Amniotic stem cell (primary cell): ENCODE results near the gene OMP.
A peak's percentile ranks its signal among the peaks of the same experiment; 100 is the strongest.

Experiments used
- DNase-seq: peaks from one replicate; lab custom pipeline; 2025; lab: John Stamatoyannopoulos, UW

The OMP gene

GRCh38 chr11:77069336-77069968 is 33.2 kb upstream of the OMP start:
- no peak for DNase-seq

DNA sequence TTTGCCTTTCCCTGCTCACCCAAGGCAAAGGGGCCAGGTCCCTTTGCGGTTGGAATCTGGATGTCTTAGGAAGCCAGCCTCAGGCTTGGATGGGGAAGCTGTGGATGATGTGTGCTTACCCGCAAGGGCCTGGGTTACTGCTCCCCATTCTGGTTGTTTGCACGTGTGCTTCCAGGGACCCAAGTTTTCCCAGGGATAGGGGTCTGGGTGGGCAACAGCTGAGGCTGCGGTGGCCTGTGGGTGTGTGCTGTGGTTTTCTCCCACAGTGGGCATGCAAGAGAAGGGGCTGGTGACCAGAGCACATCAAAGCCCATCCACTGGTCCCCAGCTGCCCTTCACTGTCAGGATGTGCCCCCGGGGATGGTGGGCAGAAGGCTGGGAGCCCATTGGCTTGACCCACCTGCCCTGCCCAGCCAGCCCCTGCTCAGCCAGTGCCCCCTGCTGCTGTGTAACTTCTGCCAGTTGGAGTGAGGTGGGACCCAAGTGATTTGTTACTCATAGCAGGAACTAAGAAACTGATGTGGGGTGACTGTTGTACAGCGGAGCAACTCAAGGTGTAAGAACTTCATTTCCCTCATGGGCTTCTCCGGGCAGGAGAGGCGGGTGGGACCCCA is 32.6 kb upstream of the OMP start:
- DNase-seq: no peak

DNA sequence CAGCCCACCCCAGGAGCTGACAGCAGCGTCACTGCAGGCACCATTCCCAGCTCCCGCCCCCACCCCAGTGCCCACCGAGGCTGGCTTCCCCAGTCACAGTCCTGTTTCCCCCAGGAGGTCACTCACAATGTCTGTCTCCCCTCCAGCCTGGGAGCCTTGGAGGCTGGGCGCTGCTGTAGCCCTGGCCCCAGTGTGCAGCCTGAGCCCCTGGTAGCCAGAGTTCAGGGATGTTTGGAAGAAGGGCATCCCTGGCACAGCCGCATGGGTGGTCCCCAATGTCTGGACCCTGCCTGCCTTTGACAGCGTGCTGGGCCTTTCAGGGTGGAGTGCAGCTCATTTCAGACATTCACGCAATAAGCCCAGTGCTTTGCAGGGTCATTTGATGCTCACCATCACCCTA is 31.6 kb upstream of the OMP start:
- no peak for DNase-seq

GRCh38 chr11:77071671-77072605 is 30.7 kb upstream of the OMP start:
- DNase-seq: no peak

- no peak for DNase-seq
Measured at GRCh38 chr11:77072851-77073327, 29.8 kb upstream of the OMP start.

DNA sequence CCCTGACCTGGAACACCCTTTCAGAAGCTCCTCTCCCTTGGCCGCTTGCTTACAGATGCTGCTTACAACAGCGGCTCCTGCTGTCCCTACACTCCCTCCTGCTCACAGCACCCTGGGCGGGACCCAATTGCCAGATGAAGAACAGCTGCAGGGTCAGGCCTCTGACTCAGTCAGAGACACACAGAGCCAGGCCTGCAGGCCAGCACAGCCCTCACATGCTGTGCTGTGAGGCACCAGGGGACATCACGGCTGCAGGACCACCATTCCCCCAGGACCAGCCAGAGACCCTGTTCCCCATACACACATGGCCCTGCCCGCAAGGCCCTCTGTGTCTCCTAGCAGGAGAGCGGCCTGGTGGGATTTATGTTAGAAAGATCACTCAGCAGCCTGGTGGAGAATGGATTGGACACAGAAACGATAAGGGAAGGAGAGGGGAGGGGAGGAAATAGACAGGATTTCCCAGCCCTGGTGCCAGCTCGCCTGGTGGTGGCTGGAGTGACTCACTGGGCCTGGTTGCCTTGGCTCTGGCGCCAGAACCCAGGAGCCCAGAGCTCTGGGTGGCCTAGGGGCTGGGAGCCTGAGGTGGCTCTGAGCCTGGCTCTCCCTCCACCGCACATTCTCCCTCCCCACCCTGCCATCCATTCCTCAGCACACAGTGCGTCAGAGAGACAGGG is 29.2 kb upstream of the OMP start:
- peak; percentile 91 for DNase-seq

DNA sequence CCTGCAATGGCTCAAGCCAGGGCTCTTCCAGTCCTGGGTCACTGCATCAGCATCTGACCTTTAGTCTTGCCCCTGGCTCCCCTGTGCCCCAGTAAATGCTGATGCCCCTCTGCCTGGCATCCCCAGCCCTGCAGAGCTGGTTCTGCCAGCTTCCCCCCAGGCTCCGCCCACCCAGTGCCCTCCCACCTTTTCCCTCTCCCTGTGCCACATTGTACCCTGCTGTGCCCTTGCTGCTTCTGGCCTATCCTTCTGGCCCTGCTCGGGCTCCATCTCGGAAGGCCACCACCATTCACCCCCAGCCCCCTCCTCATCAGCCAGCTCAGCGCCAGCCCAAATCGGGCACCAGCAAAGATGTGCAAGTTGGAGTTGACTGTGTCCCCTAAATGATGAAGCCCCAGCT is 28.4 kb upstream of the OMP start:
- no peak for DNase-seq

- no peak for DNase-seq
Measured at GRCh38 chr11:77074626-77075221, 27.9 kb upstream of the OMP start.

DNA sequence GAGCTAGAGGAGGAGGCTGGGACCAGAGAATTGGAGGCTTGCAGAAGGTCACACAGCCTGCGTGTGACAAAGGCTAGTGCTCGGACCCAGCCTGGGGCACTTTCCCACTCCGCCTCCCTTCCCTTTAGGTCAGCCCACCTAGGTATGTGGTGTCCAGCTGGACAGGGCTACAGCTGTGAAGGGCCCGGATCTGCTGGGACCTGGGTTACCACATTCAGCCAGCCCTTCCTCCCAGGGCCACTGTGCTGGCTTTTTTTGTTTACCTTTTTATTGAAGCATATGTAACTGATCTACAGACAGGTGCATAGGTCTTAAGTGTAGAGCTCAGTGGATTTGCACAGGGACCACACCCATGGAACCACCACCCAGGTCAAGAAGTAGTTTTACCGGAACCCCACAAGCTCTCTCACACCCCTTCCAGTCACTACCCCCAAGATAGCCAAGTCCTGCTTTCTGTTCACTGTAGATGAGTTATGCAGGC is 27.2 kb upstream of the OMP start:
- no peak for DNase-seq

- DNase-seq: no peak
Measured at GRCh38 chr11:77079666-77080065, 23.0 kb upstream of the OMP start.

DNA sequence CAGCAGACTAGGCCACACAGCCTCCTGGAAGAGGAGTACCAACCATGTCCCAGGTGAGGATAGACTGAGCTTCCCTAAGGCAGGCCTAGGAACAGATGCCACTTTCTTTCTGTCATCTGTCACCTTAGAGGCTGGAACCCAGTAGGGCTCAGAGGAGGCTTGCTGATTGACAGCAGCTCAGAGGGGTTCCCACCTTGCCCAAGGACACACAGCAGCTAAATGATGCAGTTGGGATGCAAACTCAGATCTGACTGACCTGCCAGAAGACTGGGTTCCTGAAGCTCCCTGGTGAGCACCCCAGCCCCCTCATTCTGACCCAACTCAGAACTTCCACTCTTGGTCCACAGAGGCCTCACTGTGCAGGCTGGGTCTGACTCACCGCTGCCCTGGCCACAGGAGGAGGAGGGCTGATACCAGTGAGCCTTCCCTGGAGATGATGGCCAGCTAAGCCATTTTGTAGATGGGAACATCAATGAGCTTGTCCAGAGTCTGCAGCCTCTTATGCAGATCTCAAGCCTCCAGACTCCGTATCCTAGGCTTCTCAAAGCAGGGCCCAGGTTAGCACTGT is 21.9 kb upstream of the OMP start:
- no peak for DNase-seq

DNA sequence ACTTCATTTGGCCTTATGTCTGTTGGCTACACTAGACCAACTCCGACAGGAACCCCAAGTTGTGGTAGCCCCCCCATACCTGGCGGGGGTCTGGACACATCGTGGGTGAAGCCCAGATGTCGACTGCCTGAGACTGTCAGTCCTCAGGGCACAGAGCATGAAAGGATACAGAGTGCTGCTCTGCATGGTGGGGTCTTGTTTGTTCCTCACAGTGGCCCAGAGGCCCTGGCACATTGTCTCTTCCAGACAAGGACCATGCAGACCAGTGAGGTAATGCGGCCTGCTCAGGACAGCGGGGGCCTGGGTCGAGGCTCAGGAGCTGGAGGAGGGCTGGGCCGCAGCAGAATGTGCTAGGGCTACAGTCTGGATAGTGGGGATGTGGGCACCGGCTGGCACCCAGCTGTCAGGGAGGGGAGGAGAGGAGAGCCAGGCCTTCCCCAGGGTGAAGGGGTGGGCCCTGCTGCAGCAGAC is 21.2 kb upstream of the OMP start:
- no peak for DNase-seq

- DNase-seq: no peak
Measured at GRCh38 chr11:77081976-77082836, 20.4 kb upstream of the OMP start.

DNA sequence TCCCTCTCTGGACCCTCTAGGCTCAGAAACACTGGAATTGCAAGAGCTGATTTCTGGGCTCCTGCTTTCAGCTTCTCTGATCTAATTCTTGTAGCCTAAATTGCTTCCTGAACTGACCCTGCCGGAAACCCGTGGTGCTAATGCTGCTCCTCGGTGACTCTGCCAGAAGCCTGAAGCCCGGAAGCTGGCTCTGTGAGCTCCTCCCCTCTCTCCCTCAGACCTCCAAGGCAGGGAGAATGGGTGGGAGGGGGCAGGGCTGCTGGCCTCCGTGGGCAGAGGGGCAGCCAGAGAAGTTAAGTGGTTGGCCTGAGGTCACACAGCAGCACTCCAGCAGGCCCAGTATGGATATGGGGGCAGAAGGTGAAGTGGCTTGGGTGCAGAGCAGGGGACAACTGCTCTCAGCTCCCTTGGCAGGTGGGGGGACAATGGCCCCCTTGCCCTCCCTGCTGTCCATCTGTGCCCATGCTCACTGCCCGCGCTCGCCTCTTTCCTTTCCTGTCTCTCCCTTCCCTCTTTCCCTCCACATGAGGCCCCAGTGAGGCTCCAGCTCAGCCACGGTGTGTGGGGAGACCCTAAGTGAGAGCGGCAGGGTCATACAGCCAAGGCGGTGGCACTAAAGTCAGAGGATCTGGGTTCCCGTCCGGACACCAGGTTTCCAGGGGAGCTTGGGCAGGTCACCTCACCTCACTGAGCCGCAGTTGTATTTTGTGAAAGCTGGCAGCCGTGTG is 19.6 kb upstream of the OMP start:
- DNase-seq: no peak

DNA sequence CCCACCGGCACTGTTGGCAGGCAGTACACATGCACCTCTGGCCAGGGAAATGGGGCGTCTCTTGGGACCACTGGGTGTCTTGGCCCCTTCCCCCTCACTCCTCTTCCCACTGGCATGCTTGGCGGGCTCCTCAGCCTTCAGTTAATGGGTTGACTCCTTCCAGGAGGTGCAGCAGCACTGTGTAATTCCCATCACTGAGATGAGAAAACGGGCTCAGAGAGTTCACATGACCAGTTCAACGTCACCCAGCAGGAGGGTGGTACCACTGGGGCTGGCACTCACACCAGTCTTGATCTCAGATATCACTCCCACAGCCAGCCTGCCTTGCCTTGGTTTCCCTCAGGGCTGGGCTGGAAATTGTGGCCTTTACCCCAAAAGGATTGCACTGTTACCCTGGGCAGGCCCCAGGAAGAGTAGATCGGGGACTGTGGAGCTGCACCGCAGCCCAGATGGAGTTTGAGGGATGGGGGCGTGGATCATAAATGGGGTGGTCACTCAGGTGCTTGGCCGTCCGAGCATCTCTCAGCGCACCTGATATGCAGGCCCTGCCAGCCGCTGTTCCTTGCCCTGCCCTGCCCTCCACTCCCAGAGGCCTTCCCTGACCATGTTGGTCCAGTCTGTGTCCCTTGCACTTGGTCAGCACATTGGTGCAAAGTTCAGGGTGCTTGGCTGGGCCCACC is 18.9 kb upstream of the OMP start:
- DNase-seq: no peak

DNA sequence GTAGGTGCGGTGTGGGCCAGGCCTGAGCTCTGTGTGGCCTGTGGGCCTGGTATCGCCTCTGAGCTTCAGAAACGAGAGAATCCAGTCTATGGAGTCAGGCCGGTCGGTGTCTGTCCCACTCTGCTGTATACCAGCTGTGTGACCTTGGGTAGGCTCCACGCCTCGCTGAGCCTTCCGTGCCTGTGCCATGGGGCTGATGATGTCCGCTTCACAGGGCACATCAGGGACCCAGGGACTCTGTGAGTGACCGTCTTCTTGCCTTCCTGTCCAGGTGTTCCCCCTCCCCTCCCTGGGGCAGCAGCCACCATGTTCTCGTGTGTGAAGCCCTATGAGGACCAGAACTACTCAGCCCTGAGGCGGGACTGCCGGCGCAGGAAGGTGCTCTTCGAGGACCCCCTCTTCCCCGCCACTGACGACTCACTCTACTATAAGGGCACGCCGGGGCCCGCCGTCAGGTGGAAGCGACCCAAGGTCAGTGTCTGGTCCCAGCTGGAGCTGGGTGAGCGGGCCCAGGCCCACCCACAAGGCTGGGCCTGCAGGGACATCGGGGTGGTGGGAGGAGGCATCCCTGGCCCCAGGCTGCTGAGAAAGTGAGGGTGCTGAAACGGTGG is 18.0 kb upstream of the OMP start:
- DNase-seq: no peak

GRCh38 chr11:77085652-77086051 is 17.0 kb upstream of the OMP start:
- no peak for DNase-seq
